Activated CD4-positive, alpha-beta T cell treated with anti-CD3 and anti-CD28 coated beads, Interleukin-2, amount 10 ng/mL, durations not matched to agents 24 days and 14 days (primary cell): ENCODE results near the gene PTPRN2. TPM values are rescaled to one million over a fixed set of nuclear protein-coding genes. Genes with fewer than 3 reads are reported as not detected.

Experiments used
- DNase-seq: peaks from one replicate; pipeline ENCODE4 v3.0.0; 2022
- H3K27ac Mint-ChIP-seq: one replicate; pipeline ENCODE4 v1.8.0; 2022; ENCODE audit warnings: mild to moderate bottlenecking, mixed read lengths
- H3K27me3 Mint-ChIP-seq: one replicate; pipeline ENCODE4 v1.8.0; 2022; ENCODE audit warnings: mixed read lengths
- H3K36me3 Mint-ChIP-seq: one replicate; pipeline ENCODE4 v1.8.0; 2022; ENCODE audit warnings: low read depth, mild to moderate bottlenecking, mixed read lengths
- H3K4me1 Mint-ChIP-seq: one replicate; pipeline ENCODE4 v1.8.0; 2021; ENCODE audit warnings: mixed read lengths
- H3K4me3 Mint-ChIP-seq: one replicate; pipeline ENCODE4 v1.8.0; 2022; ENCODE audit warnings: mild to moderate bottlenecking, moderate library complexity, mixed read lengths
- H3K9me3 Mint-ChIP-seq: one replicate; pipeline ENCODE4 v1.8.0; 2021; ENCODE audit warnings: mixed read lengths
- intact Hi-C: fragments of 100-400 bp; cut with micrococcal nuclease; formaldehyde crosslinking; loops from one replicate; pipeline ENCODE4 v1.15.1; 2023
- total RNA-seq: library from RNA; stranded (reverse); gene quantifications from 2 replicates; pipeline ENCODE4 v1.2.3, GENCODE V29; 2022

PTPRN2 gene
- total RNA-seq, 1 donor from 2014 or later, result 0.33 TPM

GRCh38 chr7:158591944-158592343 lies 4.3 kb upstream of the PTPRN2 start:
- intact Hi-C loops, result no loop called here
- Mint-ChIP-seq H3K4me3 (no peak overlapping the region), H3K4me1 (no peaks in the 10 kb centered on the region), H3K36me3 (no peaks in the 10 kb centered on the region), H3K27me3 (peaks cover 16% of the 10 kb centered on the region), H3K9me3 (no peaks in the 10 kb centered on the region), H3K27ac (no peak overlapping the region)
- no peak for DNase-seq

GRCh38 chr7:158590181-158590530 lies 2.5 kb upstream of the PTPRN2 start:
- no peak for DNase-seq
- no peaks in the 10 kb centered on the region for H3K36me3 Mint-ChIP-seq
- no peak overlapping the region for H3K27ac Mint-ChIP-seq
- no peaks in the 10 kb centered on the region for H3K9me3 Mint-ChIP-seq
- intact Hi-C loops, result no loop called here
- H3K27me3 Mint-ChIP-seq, result peaks cover 24% of the 10 kb centered on the region
- H3K4me1 Mint-ChIP-seq, result no peaks in the 10 kb centered on the region
- no peak overlapping the region for H3K4me3 Mint-ChIP-seq

DNA sequence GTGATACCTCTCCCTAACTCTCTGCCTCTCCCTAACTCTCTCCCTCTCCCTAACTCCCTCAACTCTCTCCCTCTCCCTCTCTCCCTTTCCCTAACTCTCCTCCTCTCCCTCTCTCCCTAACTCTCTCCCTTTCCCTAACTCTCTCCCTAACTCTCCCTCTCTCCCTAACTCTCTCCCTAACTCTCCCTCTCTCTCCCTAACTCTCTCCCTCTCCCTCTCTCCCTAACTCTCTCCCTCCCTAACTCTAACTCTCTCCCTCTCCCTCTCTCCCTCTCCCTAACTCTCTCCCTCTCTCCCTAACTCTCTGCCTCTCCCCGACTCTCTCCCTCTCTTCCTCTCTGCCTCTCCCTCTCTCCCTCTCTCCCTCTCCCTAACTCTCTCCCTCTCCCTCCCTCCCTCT lies 2.0 kb upstream of the PTPRN2 start:
- Mint-ChIP-seq H3K27ac (no peak overlapping the region), H3K4me3 (no peak overlapping the region), H3K27me3 (peaks cover 24% of the 10 kb centered on the region), H3K4me1 (no peaks in the 10 kb centered on the region), H3K36me3 (no peaks in the 10 kb centered on the region), H3K9me3 (no peaks in the 10 kb centered on the region)
- DNase-seq, result no peak
- intact Hi-C loops, result no loop called here

GRCh38 chr7:158588878-158589442 lies 1.3 kb upstream of the PTPRN2 start:
- H3K27me3 Mint-ChIP-seq, result peaks cover 26% of the 10 kb centered on the region
- DNase-seq, result no peak
- H3K36me3 Mint-ChIP-seq, result no peaks in the 10 kb centered on the region
- intact Hi-C loops, result no loop called here
- H3K9me3 Mint-ChIP-seq, result no peaks in the 10 kb centered on the region
- H3K27ac Mint-ChIP-seq, result no peak overlapping the region
- H3K4me1 Mint-ChIP-seq, result no peaks in the 10 kb centered on the region
- H3K4me3 Mint-ChIP-seq, result peak overlapping the region; percentile 37

- Mint-ChIP-seq H3K9me3 (no peaks in the 10 kb centered on the region), H3K4me1 (no peaks in the 10 kb centered on the region), H3K27ac (no peak overlapping the region), H3K36me3 (no peaks in the 10 kb centered on the region), H3K27me3 (peaks cover 28% of the 10 kb centered on the region), H3K4me3 (peak overlapping the region; percentile 37)
- intact Hi-C loops, result no loop called here
- DNase-seq, result no peak
Measured at GRCh38 chr7:158588085-158588877, 658 bp upstream of the PTPRN2 start.

GRCh38 chr7:158586499-158587161 lies 993 bp downstream of the PTPRN2 start:
- peaks cover 28% of the 10 kb centered on the region for H3K27me3 Mint-ChIP-seq
- intact Hi-C loops, result no loop called here
- no peak overlapping the region for H3K4me3 Mint-ChIP-seq
- no peak overlapping the region for H3K27ac Mint-ChIP-seq
- no peak for DNase-seq
- no peaks in the 10 kb centered on the region for H3K4me1 Mint-ChIP-seq
- H3K36me3 Mint-ChIP-seq, result no peaks in the 10 kb centered on the region
- peaks cover 3% of the 10 kb centered on the region for H3K9me3 Mint-ChIP-seq

DNA sequence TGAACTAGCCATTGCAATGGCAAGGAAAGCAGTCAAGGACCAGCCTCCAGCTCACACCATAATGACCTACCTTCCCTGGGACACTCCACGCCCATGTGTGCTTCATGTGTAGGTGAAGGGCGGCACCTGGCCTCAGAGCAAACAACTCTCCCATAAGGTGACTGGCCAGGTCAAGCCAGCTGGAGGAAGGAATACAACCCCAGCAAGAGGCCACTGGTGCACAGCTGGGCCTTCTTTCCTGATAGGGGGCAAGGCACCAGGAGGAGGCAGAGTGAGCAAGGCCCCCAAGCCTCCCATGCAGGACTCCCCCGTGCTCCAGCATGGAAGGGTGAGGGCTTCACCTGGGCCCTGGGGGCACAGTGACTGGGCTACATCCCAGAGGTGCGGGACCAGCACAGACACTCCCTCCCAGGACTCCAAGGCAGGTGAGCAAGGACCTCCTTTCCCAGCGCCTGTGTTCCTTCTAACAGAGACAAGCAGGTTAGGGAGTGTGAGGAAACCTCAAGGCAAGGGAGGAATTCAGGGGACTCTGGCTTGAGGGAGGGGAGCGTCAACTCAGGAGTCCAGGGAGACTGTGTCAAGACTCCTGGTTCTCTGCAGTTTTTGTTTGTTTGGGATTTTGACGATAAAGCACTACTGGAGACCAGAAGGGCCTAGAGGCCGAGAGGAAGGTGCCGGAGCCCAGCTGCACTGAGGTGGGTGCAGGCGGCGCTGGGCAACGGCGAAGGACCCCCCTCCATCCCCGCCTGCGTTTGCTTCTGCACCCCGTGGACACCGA lies 1.7 kb downstream of the PTPRN2 start:
- H3K4me3 Mint-ChIP-seq, result peak overlapping the region; percentile 52
- H3K36me3 Mint-ChIP-seq, result no peaks in the 10 kb centered on the region
- H3K4me1 Mint-ChIP-seq, result no peaks in the 10 kb centered on the region
- peaks cover 28% of the 10 kb centered on the region for H3K27me3 Mint-ChIP-seq
- H3K9me3 Mint-ChIP-seq, result peaks cover 7% of the 10 kb centered on the region
- intact Hi-C loops, result no loop called here
- no peak for DNase-seq
- H3K27ac Mint-ChIP-seq, result no peak overlapping the region

DNA sequence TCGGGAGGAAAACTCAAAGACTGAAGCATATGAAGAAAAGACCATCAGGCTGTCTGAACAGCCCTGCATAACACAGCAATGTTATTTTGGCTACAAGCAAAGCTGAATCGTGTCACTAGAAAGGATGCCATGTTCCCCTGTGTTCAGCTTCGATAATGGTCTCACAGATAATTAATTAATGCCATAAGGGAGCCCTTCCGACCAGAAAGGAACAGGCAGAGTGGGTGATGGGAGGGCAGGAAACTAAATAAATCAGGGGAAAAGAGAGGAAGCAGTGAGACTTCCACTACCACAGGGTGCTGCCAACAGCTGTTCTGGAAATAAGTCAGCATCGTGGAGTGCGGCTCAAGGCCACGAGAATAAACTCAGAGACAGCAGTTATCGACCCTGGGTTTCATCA lies 3.2 kb downstream of the PTPRN2 start:
- intact Hi-C loops, result no loop called here
- Mint-ChIP-seq H3K27ac (no peak overlapping the region), H3K9me3 (peaks cover 11% of the 10 kb centered on the region), H3K36me3 (no peaks in the 10 kb centered on the region), H3K4me3 (no peak overlapping the region), H3K27me3 (peaks cover 21% of the 10 kb centered on the region), H3K4me1 (no peaks in the 10 kb centered on the region)
- no peak for DNase-seq

DNA sequence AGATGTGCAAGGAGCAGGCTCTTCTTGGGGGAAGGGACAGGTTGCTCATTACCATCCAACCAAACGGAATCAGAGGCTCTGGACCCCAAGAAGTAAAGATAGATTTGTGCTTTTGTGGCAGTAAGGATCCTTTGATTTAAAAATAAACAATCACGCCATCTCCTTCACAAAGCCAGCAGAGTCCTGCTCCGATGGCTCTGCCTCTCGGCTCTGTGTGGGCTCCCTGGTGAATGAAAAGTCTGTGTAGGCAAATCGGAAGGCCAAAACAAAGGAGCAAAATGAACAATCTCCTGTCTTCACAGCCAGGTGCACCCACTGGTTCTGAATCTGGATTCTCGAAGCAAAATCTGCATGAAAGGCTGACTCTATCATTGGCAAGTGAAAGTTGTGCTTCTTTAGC lies 3.8 kb downstream of the PTPRN2 start:
- Mint-ChIP-seq H3K4me3 (no peak overlapping the region), H3K27ac (no peak overlapping the region), H3K4me1 (no peaks in the 10 kb centered on the region), H3K36me3 (no peaks in the 10 kb centered on the region), H3K27me3 (peaks cover 16% of the 10 kb centered on the region), H3K9me3 (peaks cover 13% of the 10 kb centered on the region)
- no peak for DNase-seq
- intact Hi-C loops, result no loop called here

- Mint-ChIP-seq H3K27ac (no peak overlapping the region), H3K36me3 (no peaks in the 10 kb centered on the region), H3K4me3 (no peak overlapping the region), H3K9me3 (peaks cover 13% of the 10 kb centered on the region), H3K4me1 (no peaks in the 10 kb centered on the region), H3K27me3 (peaks cover 12% of the 10 kb centered on the region)
- intact Hi-C loops, result no loop called here
- no peak for DNase-seq
Measured at GRCh38 chr7:158583143-158583542, 4.5 kb downstream of the PTPRN2 start.

- no peak overlapping the region for H3K4me3 Mint-ChIP-seq
- peaks cover 12% of the 10 kb centered on the region for H3K27me3 Mint-ChIP-seq
- H3K4me1 Mint-ChIP-seq, result no peaks in the 10 kb centered on the region
- H3K9me3 Mint-ChIP-seq, result peaks cover 13% of the 10 kb centered on the region
- intact Hi-C loops, result no loop called here
- DNase-seq, result no peak
- no peak overlapping the region for H3K27ac Mint-ChIP-seq
- no peaks in the 10 kb centered on the region for H3K36me3 Mint-ChIP-seq
Measured at GRCh38 chr7:158582089-158582456, 5.5 kb downstream of the PTPRN2 start.

GRCh38 chr7:158581440-158582088 lies 6.1 kb downstream of the PTPRN2 start:
- DNase-seq, result no peak
- H3K36me3 Mint-ChIP-seq, result no peaks in the 10 kb centered on the region
- H3K4me3 Mint-ChIP-seq, result no peak overlapping the region
- no peak overlapping the region for H3K27ac Mint-ChIP-seq
- no peaks in the 10 kb centered on the region for H3K4me1 Mint-ChIP-seq
- intact Hi-C loops, result no loop called here
- peaks cover 12% of the 10 kb centered on the region for H3K27me3 Mint-ChIP-seq
- peaks cover 13% of the 10 kb centered on the region for H3K9me3 Mint-ChIP-seq

DNA sequence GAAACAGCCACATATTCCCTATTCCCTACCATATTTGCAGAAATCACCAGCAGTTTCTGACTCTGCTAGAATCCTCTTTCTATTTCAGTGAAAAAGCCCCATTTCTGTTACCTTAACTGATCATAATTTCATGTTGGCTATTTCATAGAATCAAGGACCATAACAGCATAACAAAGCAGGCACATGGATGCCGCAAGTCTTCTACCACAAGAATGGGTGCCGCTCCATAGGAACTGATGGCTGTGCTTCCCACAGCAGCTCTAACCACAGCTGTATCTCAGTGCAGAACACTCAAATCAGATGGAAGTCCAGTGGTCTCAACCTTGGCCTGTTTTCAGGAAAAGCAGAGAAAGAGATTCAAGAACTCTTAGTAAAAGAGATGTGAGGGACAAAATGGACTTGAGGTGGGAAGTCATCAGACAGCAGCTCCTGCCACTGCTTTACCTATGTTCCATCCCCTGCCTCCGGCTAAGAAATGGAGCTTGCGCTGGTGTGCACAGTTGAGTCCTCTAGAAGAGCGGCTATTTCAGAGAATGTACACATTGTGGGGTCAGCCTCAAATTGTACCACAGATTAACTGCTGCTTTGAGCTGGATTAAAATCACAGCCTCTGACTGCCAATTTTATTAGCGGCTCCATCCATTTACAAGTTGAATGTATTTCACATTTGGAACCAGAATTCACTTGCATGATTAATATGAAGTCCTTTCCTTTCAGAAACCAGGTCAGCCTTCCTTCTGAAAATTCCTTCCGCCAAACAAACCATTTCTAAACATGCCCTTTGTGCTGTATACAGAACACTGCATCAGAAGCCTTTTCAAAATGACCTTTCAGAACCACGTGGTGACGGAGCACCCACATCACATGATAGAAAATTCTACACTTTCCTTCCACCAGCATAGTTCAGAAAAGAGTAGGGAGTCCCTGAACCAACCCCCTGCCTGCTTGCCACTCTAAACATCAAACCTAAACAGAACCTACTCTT lies 7.7 kb downstream of the PTPRN2 start:
- peaks cover 4% of the 10 kb centered on the region for H3K27me3 Mint-ChIP-seq
- no peak overlapping the region for H3K27ac Mint-ChIP-seq
- H3K4me1 Mint-ChIP-seq, result no peaks in the 10 kb centered on the region
- intact Hi-C loops, result no loop called here
- H3K4me3 Mint-ChIP-seq, result no peak overlapping the region
- peaks cover 13% of the 10 kb centered on the region for H3K9me3 Mint-ChIP-seq
- no peak for DNase-seq
- H3K36me3 Mint-ChIP-seq, result no peaks in the 10 kb centered on the region
